ENCODE measurements around the gene ZNF236. TPM values are rescaled to one million over a fixed set of nuclear protein-coding genes. Genes with fewer than 3 reads are reported as not detected.

Gene ZNF236
- total RNA-seq, 1 donor from 2014 or later: 14.5 TPM

- Histone ChIP-seq H3K4me3 (no peak overlapping the region), H3K27ac (no peak overlapping the region), H3K27me3 (no peaks in the 10 kb centered on the region), H3K4me1 (no peaks in the 10 kb centered on the region), H3K9me3 (no peaks in the 10 kb centered on the region), H3K36me3 (peaks cover 0 to under 1% of the 10 kb centered on the region in 2 donors)
- TF ChIP-seq POLR2A (IDR thresholded peaks at IDR 0.05): no peak
- TF ChIP-seq POLR2AphosphoS5 (IDR thresholded peaks at IDR 0.05; ENCODE audit: insufficient read depth in 1 of 2, low read depth in 1 of 2): no peak
- no peak for TF ChIP-seq CTCF (IDR thresholded peaks at IDR 0.05)
- no peak for DNase-seq (ENCODE audit: extremely low spot score in 2 of 2)
- intact Hi-C loops (cut with DNase I): no loop called here
Measured at GRCh38 chr18:76974386-76974785, 152.0 kb downstream of the ZNF236 start.

GRCh38 chr18:76975577-76976110 lies 153.3 kb downstream of the ZNF236 start:
- Histone ChIP-seq H3K27me3 (no peaks in the 10 kb centered on the region), H3K4me1 (no peaks in the 10 kb centered on the region), H3K36me3 (no peaks in the 10 kb centered on the region), H3K4me3 (no peak overlapping the region), H3K9me3 (no peaks in the 10 kb centered on the region), H3K27ac (no peak overlapping the region)
- intact Hi-C loops (cut with DNase I): no loop called here
- peak; percentile 82 to 94 for DNase-seq (ENCODE audit: extremely low spot score in 2 of 2)
- no peak for TF ChIP-seq CTCF (IDR thresholded peaks at IDR 0.05)
- no peak for TF ChIP-seq POLR2AphosphoS5 (IDR thresholded peaks at IDR 0.05; ENCODE audit: insufficient read depth in 1 of 2, low read depth in 1 of 2)
- TF ChIP-seq POLR2A (IDR thresholded peaks at IDR 0.05): no peak

GRCh38 chr18:76977108-76977621 lies 154.8 kb downstream of the ZNF236 start:
- H3K4me3 ChIP-seq: no peak overlapping the region
- H3K36me3 ChIP-seq: no peaks in the 10 kb centered on the region
- DNase-seq (ENCODE audit: extremely low spot score in 2 of 2): peak; percentile 40 to 54
- no peak for TF ChIP-seq POLR2AphosphoS5 (IDR thresholded peaks at IDR 0.05; ENCODE audit: insufficient read depth in 1 of 2, low read depth in 1 of 2)
- TF ChIP-seq CTCF (IDR thresholded peaks at IDR 0.05): no peak
- TF ChIP-seq POLR2A (IDR thresholded peaks at IDR 0.05): no peak
- no peaks in the 10 kb centered on the region for H3K4me1 ChIP-seq
- H3K27ac ChIP-seq: no peak overlapping the region
- intact Hi-C loops (cut with DNase I): no loop called here
- no peaks in the 10 kb centered on the region for H3K27me3 ChIP-seq
- no peaks in the 10 kb centered on the region for H3K9me3 ChIP-seq

GRCh38 chr18:76977684-76978232 lies 155.4 kb downstream of the ZNF236 start:
- Histone ChIP-seq H3K4me1 (no peaks in the 10 kb centered on the region), H3K36me3 (no peaks in the 10 kb centered on the region), H3K9me3 (no peaks in the 10 kb centered on the region), H3K4me3 (no peak overlapping the region), H3K27me3 (no peaks in the 10 kb centered on the region), H3K27ac (no peak overlapping the region)
- intact Hi-C loops (cut with DNase I): no loop called here
- peak in 1 of 2 donors; percentile 37 for DNase-seq (ENCODE audit: extremely low spot score in 2 of 2)
- TF ChIP-seq POLR2A (IDR thresholded peaks at IDR 0.05): no peak
- TF ChIP-seq POLR2AphosphoS5 (IDR thresholded peaks at IDR 0.05; ENCODE audit: insufficient read depth in 1 of 2, low read depth in 1 of 2): no peak
- TF ChIP-seq CTCF (IDR thresholded peaks at IDR 0.05): no peak

GRCh38 chr18:76978616-76979015 lies 156.3 kb downstream of the ZNF236 start:
- DNase-seq (ENCODE audit: extremely low spot score in 2 of 2): peak in 1 of 2 donors; percentile 37
- Histone ChIP-seq H3K36me3 (no peaks in the 10 kb centered on the region), H3K9me3 (no peaks in the 10 kb centered on the region), H3K4me3 (no peak overlapping the region), H3K27ac (no peak overlapping the region), H3K4me1 (no peaks in the 10 kb centered on the region), H3K27me3 (no peaks in the 10 kb centered on the region)
- TF ChIP-seq POLR2AphosphoS5 (IDR thresholded peaks at IDR 0.05; ENCODE audit: insufficient read depth in 1 of 2, low read depth in 1 of 2) (no peak), CTCF (IDR thresholded peaks at IDR 0.05) (no peak), POLR2A (IDR thresholded peaks at IDR 0.05) (no peak)
- intact Hi-C loops (cut with DNase I): no loop called here

All from vagina (tissue), 2 donors.